GM21619 (cell line): ENCODE data around the gene FRY.

Experiments used
- ATAC-seq: cut with Tn5 transposase; IDR thresholded peaks from one replicate; pipeline ENCODE4 v1.9.1; 2021; ENCODE audit not compliant: unreplicated experiment

FRY gene

GRCh38 chr13:32210101-32210500 is 178.5 kb downstream of the FRY start:
- no peak for ATAC-seq

- ATAC-seq, result no peak
Measured at GRCh38 chr13:32211813-32212212, 180.2 kb downstream of the FRY start.

GRCh38 chr13:32212421-32212820 is 180.8 kb downstream of the FRY start:
- no peak for ATAC-seq

- no peak for ATAC-seq
Measured at GRCh38 chr13:32213626-32214025, 182.1 kb downstream of the FRY start.

GRCh38 chr13:32214071-32214470 is 182.5 kb downstream of the FRY start:
- ATAC-seq, result no peak

- no peak for ATAC-seq
Measured at GRCh38 chr13:32216281-32216680, 184.7 kb downstream of the FRY start.

GRCh38 chr13:32222046-32222676 is 190.6 kb downstream of the FRY start:
- ATAC-seq, result no peak

GRCh38 chr13:32224916-32225315 is 193.3 kb downstream of the FRY start:
- ATAC-seq, result no peak

GRCh38 chr13:32225481-32225931 is 193.9 kb downstream of the FRY start:
- no peak for ATAC-seq

GRCh38 chr13:32228330-32229041 is 196.9 kb downstream of the FRY start:
- ATAC-seq, result no peak

GRCh38 chr13:32229443-32229842 is 197.9 kb downstream of the FRY start:
- no peak for ATAC-seq

GRCh38 chr13:32232263-32232662 is 200.7 kb downstream of the FRY start:
- no peak for ATAC-seq

- no peak for ATAC-seq
Measured at GRCh38 chr13:32233062-32233461, 201.5 kb downstream of the FRY start.

GRCh38 chr13:32234914-32235313 is 203.3 kb downstream of the FRY start:
- ATAC-seq, result no peak

- ATAC-seq, result no peak
Measured at GRCh38 chr13:32237681-32238080, 206.1 kb downstream of the FRY start.

GRCh38 chr13:32243695-32244094 is 212.1 kb downstream of the FRY start:
- ATAC-seq, result no peak

- no peak for ATAC-seq
Measured at GRCh38 chr13:32245555-32245954, 214.0 kb downstream of the FRY start.

- peak; percentile 90 for ATAC-seq
Measured at GRCh38 chr13:32246468-32246867, 214.9 kb downstream of the FRY start.

GRCh38 chr13:32247887-32248286 is 216.3 kb downstream of the FRY start:
- no peak for ATAC-seq

- peak; percentile 56 for ATAC-seq
Measured at GRCh38 chr13:32248801-32249200, 217.2 kb downstream of the FRY start.

- ATAC-seq, result no peak
Measured at GRCh38 chr13:32252812-32253438, 221.4 kb downstream of the FRY start.

- ATAC-seq, result no peak
Measured at GRCh38 chr13:32253911-32254399, 222.4 kb downstream of the FRY start.
